Measurements from ENCODE around the gene OLA1. TPM values are rescaled to one million over a fixed set of nuclear protein-coding genes. Genes with fewer than 3 reads are reported as not detected.

Gene OLA1
- total and polyA plus RNA-seq, 2 of the 13 experiments (the other 11 are each of a cell fraction or from before 2014, with no cell fraction given), result 153 to 241 TPM

GRCh38 chr2:174248187-174248997 lies at the start of gene OLA1 (continued):
- TF ChIP-seq ATRX (CRISPR knock-in tag; IDR thresholded peaks at IDR 0.05; ENCODE audit: borderline replicate concordance), result no peak
- TF ChIP-seq ZSCAN20 (CRISPR knock-in tag; IDR thresholded peaks at IDR 0.05; ENCODE audit: borderline replicate concordance), result peak; percentile 91; the same call in 1 of the 2 replicates
- peak; percentile 98 for TF ChIP-seq POLR2A (IDR thresholded peaks at IDR 0.05; ENCODE audit: insufficient read depth in 1 of 2, low read depth in 2 of 2, low read length in 2 of 2)
- peak; percentile 95 for TF ChIP-seq ZSCAN21 (CRISPR knock-in tag; IDR thresholded peaks at IDR 0.05; ENCODE audit: borderline replicate concordance)
- peak; percentile 84 for TF ChIP-seq ZNF841 (CRISPR knock-in tag; IDR thresholded peaks at IDR 0.05; ENCODE audit: borderline replicate concordance)
- peak; percentile 81; the same call in 1 of the 2 replicates for TF ChIP-seq GPN1 (CRISPR knock-in tag; IDR thresholded peaks at IDR 0.05; ENCODE audit: borderline replicate concordance)
- TF ChIP-seq ZNF567 (CRISPR knock-in tag; IDR thresholded peaks at IDR 0.05; ENCODE audit: borderline replicate concordance), result peak; percentile 41
- peak; percentile 76 for TF ChIP-seq ZBTB43 (CRISPR knock-in tag; conservative IDR thresholded peaks at IDR 0.05)
- peak; percentile 91; the same call in 1 of the 2 replicates for TF ChIP-seq ELF3 (CRISPR knock-in tag; IDR thresholded peaks at IDR 0.05)
- peak; percentile 70; the same call in 1 of the 2 replicates for TF ChIP-seq ARID2 (CRISPR knock-in tag; IDR thresholded peaks at IDR 0.05; ENCODE audit: borderline replicate concordance)
- no peak; the same call in 1 of the 2 replicates for TF ChIP-seq ZNF17 (CRISPR knock-in tag; IDR thresholded peaks at IDR 0.05)
- TF ChIP-seq SNAI1 (CRISPR knock-in tag; IDR thresholded peaks at IDR 0.05; ENCODE audit: borderline replicate concordance), result peak; percentile 93
- peak; percentile 90; the same call in 1 of the 2 replicates for TF ChIP-seq TFDP2 (CRISPR knock-in tag; IDR thresholded peaks at IDR 0.05)
- peak; percentile 84 for TF ChIP-seq ZNF510 (CRISPR knock-in tag; IDR thresholded peaks at IDR 0.05; ENCODE audit: low read depth)
- no peak for TF ChIP-seq SSRP1 (CRISPR knock-in tag; IDR thresholded peaks at IDR 0.05)
- peak; percentile 39; the same call in 1 of the 2 replicates for TF ChIP-seq NR1H2 (CRISPR knock-in tag; IDR thresholded peaks at IDR 0.05; ENCODE audit: borderline replicate concordance, low read depth)
- TF ChIP-seq ZNF597 (CRISPR knock-in tag; IDR thresholded peaks at IDR 0.05), result 0 out of 2 replicates have a peak, but pooled peaks have one; percentile 60
- TF ChIP-seq SCMH1 (CRISPR knock-in tag; IDR thresholded peaks at IDR 0.05; ENCODE audit: borderline replicate concordance), result no peak
- TF ChIP-seq ETV5 (CRISPR knock-in tag; IDR thresholded peaks at IDR 0.05; ENCODE audit: borderline replicate concordance), result peak; percentile 80
- TF ChIP-seq MAX (IDR thresholded peaks at IDR 0.05), result peak; percentile 99
- peak; percentile 97 for TF ChIP-seq BCL3 (CRISPR knock-in tag; IDR thresholded peaks at IDR 0.05)
- peak; percentile 91 for TF ChIP-seq ZNF792 (CRISPR knock-in tag; IDR thresholded peaks at IDR 0.05)
- peak; percentile 43 for TF ChIP-seq ZBTB25 (CRISPR knock-in tag; IDR thresholded peaks at IDR 0.05)

All from HepG2 (cell line).